ENCODE data around the gene ACSL1. TPM values are rescaled to one million over a fixed set of nuclear protein-coding genes. Genes with fewer than 3 reads are reported as not detected.
A peak's percentile ranks its signal among the peaks of the same experiment; 100 is the strongest.

Gene ACSL1
- total and polyA plus RNA-seq, 8 donors, result 42.8 to 1,170 (median 51.3) TPM

GRCh38 chr4:184752496-184753275, 73.1 kb downstream of the ACSL1 start:
- no peaks in the 10 kb centered on the region for H3K9me3 ChIP-seq
- 85 to 99% (median 92%) methylated on average over 9 of the region's 9 CpGs for WGBS, 5 donors
- H3K4me1 ChIP-seq, result peaks cover 13 to 23% (median 17%) of the 10 kb centered on the region in 4 donors
- intact Hi-C loops (cut with DNase I; ENCODE audit: low total_unique reads), result loop anchor here (10.0 kb wide), 1 partner anchor 242 kb away; no protein-coding TSS in a partner anchor
- H3K36me3 ChIP-seq, result peaks cover 13 to 46% (median 43%) of the 10 kb centered on the region in 4 donors
- TF ChIP-seq EP300 (IDR thresholded peaks at IDR 0.05) (no peak), POLR2A (IDR thresholded peaks at IDR 0.05) (no peak), POLR2AphosphoS5 (IDR thresholded peaks at IDR 0.05) (no peak), CTCF (IDR thresholded peaks at IDR 0.05) (no peak)
- DNase-seq, result no peak
- H3K27ac ChIP-seq, result no peak overlapping the region
- H3K27me3 ChIP-seq, result no peaks in the 10 kb centered on the region
- H3K4me3 ChIP-seq, result no peak overlapping the region

GRCh38 chr4:184751585-184751956, 74.2 kb downstream of the ACSL1 start:
- Histone ChIP-seq H3K4me1 (peaks cover 24 to 34% (median 28%) of the 10 kb centered on the region in 4 donors), H3K9me3 (no peaks in the 10 kb centered on the region), H3K27ac (no peak overlapping the region), H3K4me3 (no peak overlapping the region), H3K27me3 (no peaks in the 10 kb centered on the region), H3K36me3 (peaks cover 6 to 35% (median 32%) of the 10 kb centered on the region in 4 donors)
- WGBS, 5 donors, result 56 to 75% (median 63%) methylated on average over 6 of the region's 6 CpGs
- TF ChIP-seq POLR2A (IDR thresholded peaks at IDR 0.05) (no peak), POLR2AphosphoS5 (IDR thresholded peaks at IDR 0.05) (no peak), CTCF (IDR thresholded peaks at IDR 0.05) (no peak), EP300 (IDR thresholded peaks at IDR 0.05) (no peak)
- intact Hi-C loops (cut with DNase I; ENCODE audit: low total_unique reads), result loop anchor here (10.0 kb wide), 1 partner anchor 243 kb away; no protein-coding TSS in a partner anchor
- no peak for DNase-seq

- intact Hi-C loops (cut with DNase I; ENCODE audit: low total_unique reads), result loop anchor here (10.0 kb wide), 1 partner anchor 244 kb away; no protein-coding TSS in a partner anchor
- H3K36me3 ChIP-seq, result peaks cover 1 to 30% (median 27%) of the 10 kb centered on the region in 4 donors
- no peak for TF ChIP-seq CTCF (IDR thresholded peaks at IDR 0.05)
- TF ChIP-seq EP300 (IDR thresholded peaks at IDR 0.05), result no peak
- no peak for TF ChIP-seq POLR2A (IDR thresholded peaks at IDR 0.05)
- no peak for TF ChIP-seq POLR2AphosphoS5 (IDR thresholded peaks at IDR 0.05)
- H3K27ac ChIP-seq, result no peak overlapping the region
- no peak for DNase-seq
- H3K4me3 ChIP-seq, result no peak overlapping the region
- WGBS, 5 donors, result 78 to 82% (median 80%) methylated on average over 8 of the region's 8 CpGs
- H3K4me1 ChIP-seq, result peaks cover 30 to 39% (median 33%) of the 10 kb centered on the region in 4 donors
- H3K9me3 ChIP-seq, result no peaks in the 10 kb centered on the region
- H3K27me3 ChIP-seq, result no peaks in the 10 kb centered on the region
These were observed 74.7 kb downstream of the ACSL1 start for GRCh38 chr4:184750926-184751584.

GRCh38 chr4:184748251-184748652, 77.5 kb downstream of the ACSL1 start:
- DNase-seq, result peak; percentile 73 to 88
- TF ChIP-seq POLR2AphosphoS5 (IDR thresholded peaks at IDR 0.05), result peak in 2 of 3 donors; percentile 56 to 74
- no peak for TF ChIP-seq CTCF (IDR thresholded peaks at IDR 0.05)
- no peak for TF ChIP-seq EP300 (IDR thresholded peaks at IDR 0.05)
- intact Hi-C loops (cut with DNase I; ENCODE audit: low total_unique reads), result loop anchor here (10.0 kb wide), 1 partner anchor 77 kb away; the partner anchor contains the start of gene ACSL1
- H3K4me3 ChIP-seq, result no peak overlapping the region
- H3K27me3 ChIP-seq, result no peaks in the 10 kb centered on the region
- 25 to 42% (median 37%) methylated on average over 8 of the region's 8 CpGs for WGBS, 5 donors
- H3K36me3 ChIP-seq, result peaks cover 0 to 4% (median under 1%) of the 10 kb centered on the region in 4 donors
- H3K27ac ChIP-seq, result peak overlapping the region; percentile 21 to 91 (median 81)
- H3K9me3 ChIP-seq, result no peaks in the 10 kb centered on the region
- H3K4me1 ChIP-seq, result peaks cover 36 to 46% (median 39%) of the 10 kb centered on the region in 4 donors

Data from stomach (tissue), 9 donors.